ENCODE data around the gene UBL4A.

Gene UBL4A

GRCh38 chrX:154494715-154495114 lies 8.3 kb upstream of the UBL4A start:
- no peak overlapping the region for H3K4me3 ChIP-seq (ENCODE audit: low read depth, low read length)
- DNase-seq (ENCODE audit: low read depth) = no peak
- TF ChIP-seq, protein P1, sequence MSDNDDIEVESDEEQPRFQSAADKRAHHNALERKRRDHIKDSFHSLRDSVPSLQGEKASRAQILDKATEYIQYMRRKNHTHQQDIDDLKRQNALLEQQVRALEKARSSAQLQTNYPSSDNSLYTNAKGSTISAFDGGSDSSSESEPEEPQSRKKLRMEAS (IDR thresholded peaks at IDR 0.05; ENCODE audit: low read depth, low read length) = no peak
- TF ChIP-seq POLR2A (IDR thresholded peaks at IDR 0.05; ENCODE audit: extremely low read depth, insufficient read length) = no peak
- no peak for TF ChIP-seq MYC (IDR thresholded peaks at IDR 0.05; ENCODE audit: low read depth, low read length)
- no peak for TF ChIP-seq CTCF (IDR thresholded peaks at IDR 0.05; ENCODE audit: low read depth, low read length)

GRCh38 chrX:154490414-154491083 lies 4.1 kb upstream of the UBL4A start, which contains the start of gene SLC10A3:
Gene SLC10A3, minus strand, starts transcription at chrX:154490629. Its CDS starts 1,689 bp downstream, at chrX:154488940.
- TF ChIP-seq MYC (IDR thresholded peaks at IDR 0.05; ENCODE audit: low read depth, low read length) (no peak), CTCF (IDR thresholded peaks at IDR 0.05; ENCODE audit: low read depth, low read length) (no peak), POLR2A (IDR thresholded peaks at IDR 0.05; ENCODE audit: extremely low read depth, insufficient read length) (peak; percentile 81)
- TF ChIP-seq, protein P1 (IDR thresholded peaks at IDR 0.05; ENCODE audit: low read depth, low read length) = no peak
- peak; percentile 96 for DNase-seq (ENCODE audit: low read depth)
- peak within 1 kb of the TSS; percentile 63 for H3K4me3 ChIP-seq (ENCODE audit: low read depth, low read length)

DNA sequence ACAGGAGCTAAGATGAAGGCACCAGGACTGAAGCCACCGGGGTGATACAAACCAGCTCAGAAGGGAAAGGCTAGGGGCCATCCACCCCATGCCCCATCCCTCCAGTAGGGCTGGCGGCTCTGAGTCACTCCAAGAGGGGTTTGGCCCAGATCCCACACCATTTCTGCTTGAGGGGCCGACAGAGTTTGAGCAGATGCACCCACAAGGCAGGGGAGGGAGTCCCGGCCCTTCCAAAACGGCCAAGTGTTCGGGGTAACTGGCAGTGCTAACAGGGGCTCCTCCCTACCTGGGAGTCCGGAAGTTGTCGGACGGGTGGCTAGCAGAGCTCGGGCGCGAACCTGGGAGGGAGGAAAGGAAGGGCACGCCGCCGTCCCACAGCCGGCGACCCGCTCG lies 3.6 kb upstream of the UBL4A start:
- peak overlapping the region; percentile 63 for H3K4me3 ChIP-seq (ENCODE audit: low read depth, low read length)
- DNase-seq (ENCODE audit: low read depth) = peak; percentile 58

GRCh38 chrX:154489182-154489581 lies 2.8 kb upstream of the UBL4A start:
- TF ChIP-seq MYC (IDR thresholded peaks at IDR 0.05; ENCODE audit: low read depth, low read length) (no peak), POLR2A (IDR thresholded peaks at IDR 0.05; ENCODE audit: extremely low read depth, insufficient read length) (no peak), CTCF (IDR thresholded peaks at IDR 0.05; ENCODE audit: low read depth, low read length) (no peak)
- TF ChIP-seq, protein P1 (IDR thresholded peaks at IDR 0.05; ENCODE audit: low read depth, low read length) = no peak
- DNase-seq (ENCODE audit: low read depth) = no peak
- no peak overlapping the region for H3K4me3 ChIP-seq (ENCODE audit: low read depth, low read length)

More for the DNA sequence above, 3.6 kb upstream of the UBL4A start:
- TF ChIP-seq CTCF (IDR thresholded peaks at IDR 0.05; ENCODE audit: low read depth, low read length) (no peak), MYC (IDR thresholded peaks at IDR 0.05; ENCODE audit: low read depth, low read length) (no peak), POLR2A (IDR thresholded peaks at IDR 0.05; ENCODE audit: extremely low read depth, insufficient read length) (no peak)
- TF ChIP-seq, protein P1 (IDR thresholded peaks at IDR 0.05; ENCODE audit: low read depth, low read length) = no peak

- no peak overlapping the region for H3K4me3 ChIP-seq (ENCODE audit: low read depth, low read length)
- TF ChIP-seq MYC (IDR thresholded peaks at IDR 0.05; ENCODE audit: low read depth, low read length) = no peak
- TF ChIP-seq, protein P1 (IDR thresholded peaks at IDR 0.05; ENCODE audit: low read depth, low read length) = no peak
- no peak for TF ChIP-seq POLR2A (IDR thresholded peaks at IDR 0.05; ENCODE audit: extremely low read depth, insufficient read length)
- no peak for TF ChIP-seq CTCF (IDR thresholded peaks at IDR 0.05; ENCODE audit: low read depth, low read length)
- no peak for DNase-seq (ENCODE audit: low read depth)
Observed at GRCh38 chrX:154488336-154489075, 2.1 kb upstream of the UBL4A start.

All from NB4 (cell line).